ENCODE measurements around the gene SLCO1A2.

Gene SLCO1A2

DNA sequence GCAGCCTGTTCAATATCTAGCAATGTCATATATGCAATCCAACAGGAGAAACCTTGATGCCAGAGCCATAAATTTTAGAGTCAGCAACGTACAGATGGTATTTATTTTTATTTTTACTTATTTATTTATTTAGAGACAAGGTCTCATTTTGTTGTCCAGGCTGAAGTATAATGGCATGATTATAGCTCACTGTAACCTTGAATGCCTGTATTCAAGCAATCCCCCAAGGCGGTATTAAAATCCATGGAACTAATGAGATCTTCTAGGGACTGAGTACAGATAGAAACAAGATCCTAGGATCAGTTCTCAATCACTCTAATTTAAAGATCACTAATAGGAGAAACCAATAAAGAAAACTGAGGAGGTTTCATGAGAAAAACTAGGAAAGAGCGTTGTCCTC is 114.5 kb downstream of the SLCO1A2 start:
- no peak for DNase-seq (ENCODE audit: low read depth in 1 of 2, low spot score in 1 of 2)

DNA sequence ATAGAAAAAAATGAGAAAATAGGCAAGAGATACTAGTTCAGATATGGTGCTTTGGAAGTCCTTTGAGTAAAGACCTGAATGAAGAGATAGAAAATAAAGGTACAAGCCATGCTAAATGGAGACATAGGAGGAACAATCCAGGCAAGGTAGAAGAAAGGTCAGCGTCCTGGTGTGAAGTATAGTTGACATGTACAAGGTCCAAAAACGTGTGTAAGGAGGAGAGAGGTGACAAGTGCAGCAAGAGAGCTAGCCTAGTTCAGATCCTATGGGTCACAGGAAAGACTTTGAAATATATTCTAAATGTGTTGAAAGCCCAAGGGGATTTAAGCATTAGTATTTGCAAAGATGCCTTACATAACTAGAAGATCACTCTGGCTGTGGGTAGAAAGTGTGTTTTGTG is 115.5 kb downstream of the SLCO1A2 start:
- no peak for DNase-seq (ENCODE audit: low read depth in 1 of 2, low spot score in 1 of 2)

All from activated CD4-positive, alpha-beta T cell treated with anti-CD3 and anti-CD28 coated beads, Interleukin-2, amount 50 U/mL, for 24 hours (primary cell).